OCI-LY1 (cell line): ENCODE measurements around the gene CCR8.

ENCODE experiments used
- CTCF ChIP-seq: fragments of 200-600 bp; sonication (generic), shearing (Covaris generic); IDR thresholded peaks from 2 replicates; pipeline ENCODE4 v1.5.1; 2017; ENCODE audit warnings: mild to moderate bottlenecking, antibody characterized with exemption, low read length, moderate library complexity, mixed read lengths
- EZH2 ChIP-seq: fragments of 200-600 bp; sonication (generic), shearing (Covaris generic); IDR thresholded peaks from 2 replicates; pipeline ENCODE4 v1.8.0; 2017; ENCODE audit warnings: borderline replicate concordance, mixed run types, mild to moderate bottlenecking, antibody characterized with exemption, low read length, moderate library complexity, mixed read lengths

DNA sequence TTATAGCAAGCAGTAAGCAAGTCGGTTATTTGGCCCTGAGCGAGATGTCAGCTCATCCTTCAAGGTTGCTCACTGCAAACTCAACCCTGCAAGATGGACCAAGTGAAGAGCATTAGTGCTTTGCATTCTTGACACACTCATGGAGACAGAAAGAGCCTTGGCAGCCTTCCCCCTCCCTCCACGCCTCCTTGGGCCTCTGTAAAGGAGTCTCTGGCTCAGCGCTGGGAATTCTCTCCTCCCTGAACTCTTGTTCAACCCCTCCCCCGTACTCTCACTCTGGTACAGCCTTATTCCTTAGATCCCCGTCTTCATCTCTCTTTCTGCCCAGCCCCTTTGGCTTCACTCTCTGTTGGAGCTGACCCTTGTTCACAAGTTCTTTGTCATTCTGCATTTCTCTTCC, 47.5 kb upstream of the CCR8 start:
- TF ChIP-seq CTCF (no peak), EZH2 (no peak)
